Endothelial cell of umbilical vein (primary cell): ENCODE data around the gene CDC42SE2.

Experiments
- EZH2 ChIP-seq: IDR thresholded peaks from 2 replicates; pipeline ENCODE4 v1.6.1; 2012; ENCODE audit warnings: borderline replicate concordance, low read depth, mild to moderate bottlenecking, moderate library complexity, low read length, inconsistent platforms; ENCODE audit not compliant: severe bottlenecking
- TF ChIP-seq, protein P1 (sequence below), 2 donors: IDR thresholded peaks; 1 replicate in 1 of 2; 2 replicates in 1 of 2; pipeline ENCODE4 v1.5.1; 2011; ENCODE audit warnings: low read length in 2 of 2, mild to moderate bottlenecking in 2 of 2, moderate library complexity in 2 of 2, control low read depth in 1 of 2, inconsistent platforms in 1 of 2, low read depth in 1 of 2; ENCODE audit not compliant: insufficient read depth in 1 of 2; ENCODE audit errors: extremely low read depth in 1 of 2

DNA sequence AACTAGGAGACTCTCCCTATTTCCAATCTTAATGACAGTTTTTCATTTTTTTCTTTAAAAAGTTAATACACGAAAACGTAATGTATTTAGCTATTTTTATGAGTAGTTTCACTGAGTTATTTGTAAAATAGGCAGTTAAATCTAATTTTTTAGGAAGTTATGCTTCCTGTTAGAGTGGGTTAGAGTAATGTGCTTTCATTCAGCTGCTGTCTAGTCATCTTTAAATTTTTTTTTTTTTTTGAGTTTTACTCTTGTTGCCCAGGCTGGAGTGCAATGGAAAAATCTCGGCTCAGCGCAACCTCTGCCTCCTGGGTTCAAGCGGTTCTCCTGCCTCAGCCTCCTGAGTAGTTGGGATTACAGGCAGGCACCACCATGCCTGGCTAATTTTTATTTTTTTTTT lies 34.0 kb downstream of the CDC42SE2 start:
- TF ChIP-seq, protein P1, sequence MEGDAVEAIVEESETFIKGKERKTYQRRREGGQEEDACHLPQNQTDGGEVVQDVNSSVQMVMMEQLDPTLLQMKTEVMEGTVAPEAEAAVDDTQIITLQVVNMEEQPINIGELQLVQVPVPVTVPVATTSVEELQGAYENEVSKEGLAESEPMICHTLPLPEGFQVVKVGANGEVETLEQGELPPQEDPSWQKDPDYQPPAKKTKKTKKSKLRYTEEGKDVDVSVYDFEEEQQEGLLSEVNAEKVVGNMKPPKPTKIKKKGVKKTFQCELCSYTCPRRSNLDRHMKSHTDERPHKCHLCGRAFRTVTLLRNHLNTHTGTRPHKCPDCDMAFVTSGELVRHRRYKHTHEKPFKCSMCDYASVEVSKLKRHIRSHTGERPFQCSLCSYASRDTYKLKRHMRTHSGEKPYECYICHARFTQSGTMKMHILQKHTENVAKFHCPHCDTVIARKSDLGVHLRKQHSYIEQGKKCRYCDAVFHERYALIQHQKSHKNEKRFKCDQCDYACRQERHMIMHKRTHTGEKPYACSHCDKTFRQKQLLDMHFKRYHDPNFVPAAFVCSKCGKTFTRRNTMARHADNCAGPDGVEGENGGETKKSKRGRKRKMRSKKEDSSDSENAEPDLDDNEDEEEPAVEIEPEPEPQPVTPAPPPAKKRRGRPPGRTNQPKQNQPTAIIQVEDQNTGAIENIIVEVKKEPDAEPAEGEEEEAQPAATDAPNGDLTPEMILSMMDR (IDR thresholded peaks at IDR 0.05; ENCODE audit: extremely low read depth in 1 of 2, insufficient read depth in 1 of 2, low read depth in 1 of 2, low read length in 2 of 2): no peak
- no peak for TF ChIP-seq EZH2
